Measurements from ENCODE around the gene FNDC1.

FNDC1 gene

GRCh38 chr6:159169557-159170332 is 545 bp downstream of the FNDC1 start:
- H3K27me3 ChIP-seq = peaks cover 65 to 89% (median 82%) of the 10 kb centered on the region in 11 experiments
- no peaks in the 10 kb centered on the region for H3K9me3 ChIP-seq (replicated peaks in 1 of 11)
- H3K4me3 ChIP-seq = peak overlapping the region; percentile 51 to 71 (median 60)
- H3K4me2 ChIP-seq = peak overlapping the region; percentile 85 to 98 (median 91)
- H3K4me1 ChIP-seq = peaks cover 18 to 30% (median 24%) of the 10 kb centered on the region in 10 experiments; a peak in 19 of 20 replicates
- no peaks in the 10 kb centered on the region for H3K36me3 ChIP-seq
- H3K9ac ChIP-seq = peak overlapping the region in 9 of 11 experiments; percentile 26 to 67 (median 48); a peak in 14 of 22 replicates
- peaks cover 0 to 32% (median 11%) of the 10 kb centered on the region in 11 experiments; a peak in 15 of 22 replicates for H4K20me1 ChIP-seq
- no peak overlapping the region for H3K27ac ChIP-seq
- TF ChIP-seq Cebpa-rat (IDR thresholded peaks at IDR 0.05) = no peak

GRCh38 chr6:159170333-159170672 is 1.1 kb downstream of the FNDC1 start:
- Histone ChIP-seq H3K4me1 (peaks cover 18 to 30% (median 24%) of the 10 kb centered on the region in 10 experiments; a peak in 19 of 20 replicates), H3K27ac (no peak overlapping the region), H3K9ac (peak overlapping the region in 2 of 11 experiments; percentile 57 to 58; a peak in 1 of 22 replicates), H3K36me3 (no peaks in the 10 kb centered on the region), H3K4me3 (peak overlapping the region in 8 of 10 experiments; percentile 57 to 71 (median 60); a peak in 16 of 20 replicates), H3K9me3 (replicated peaks in 1 of 11) (no peaks in the 10 kb centered on the region), H3K27me3 (peaks cover 65 to 89% (median 83%) of the 10 kb centered on the region in 11 experiments), H4K20me1 (peaks cover 0 to 32% (median 11%) of the 10 kb centered on the region in 11 experiments; a peak in 15 of 22 replicates), H3K4me2 (peak overlapping the region; percentile 85 to 98 (median 91))
- no peak for TF ChIP-seq Cebpa-rat (IDR thresholded peaks at IDR 0.05)

- Histone ChIP-seq H3K27me3 (peaks cover 65 to 85% (median 80%) of the 10 kb centered on the region in 11 experiments), H3K4me3 (no peak overlapping the region), H3K4me2 (peak overlapping the region in 1 of 11 experiments; percentile 8; a peak in 1 of 22 replicates), H4K20me1 (peaks cover 0 to 32% (median 11%) of the 10 kb centered on the region in 11 experiments; a peak in 15 of 22 replicates), H3K9me3 (replicated peaks in 1 of 11) (no peaks in the 10 kb centered on the region), H3K36me3 (no peaks in the 10 kb centered on the region), H3K4me1 (peaks cover 15 to 29% (median 24%) of the 10 kb centered on the region in 10 experiments; a peak in 19 of 20 replicates), H3K27ac (no peak overlapping the region), H3K9ac (no peak overlapping the region)
- TF ChIP-seq Cebpa-rat (IDR thresholded peaks at IDR 0.05) = no peak
Measured at GRCh38 chr6:159170999-159171712, 2.0 kb downstream of the FNDC1 start.

DNA sequence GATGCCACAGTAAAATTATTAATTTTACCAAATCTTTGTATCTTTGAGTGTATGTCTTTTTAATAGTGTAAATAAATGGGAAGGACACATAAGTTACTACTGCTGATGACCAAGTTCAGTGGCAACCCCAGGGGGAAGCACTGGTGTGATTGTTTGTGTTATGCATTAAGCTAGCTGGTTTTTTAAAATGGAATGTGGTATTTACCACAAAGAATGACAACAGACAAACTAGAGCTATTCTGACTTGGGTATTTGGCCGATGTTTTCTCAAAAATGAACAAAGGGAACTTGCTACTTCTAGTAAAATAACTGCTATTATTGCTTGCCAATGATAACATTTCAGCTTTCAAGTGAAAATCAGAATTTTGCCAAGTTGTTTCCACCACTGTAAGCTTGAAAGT is 2.9 kb downstream of the FNDC1 start:
- Histone ChIP-seq H3K4me1 (peaks cover 10 to 21% (median 19%) of the 10 kb centered on the region in 10 experiments; a peak in 19 of 20 replicates), H4K20me1 (peaks cover 0 to 32% (median 11%) of the 10 kb centered on the region in 11 experiments; a peak in 15 of 22 replicates), H3K36me3 (no peaks in the 10 kb centered on the region), H3K9ac (no peak overlapping the region), H3K27me3 (peaks cover 57 to 75% (median 72%) of the 10 kb centered on the region in 11 experiments), H3K4me3 (no peak overlapping the region), H3K4me2 (no peak overlapping the region), H3K9me3 (replicated peaks in 1 of 11) (no peaks in the 10 kb centered on the region), H3K27ac (no peak overlapping the region)
- no peak for TF ChIP-seq Cebpa-rat (IDR thresholded peaks at IDR 0.05)

DNA sequence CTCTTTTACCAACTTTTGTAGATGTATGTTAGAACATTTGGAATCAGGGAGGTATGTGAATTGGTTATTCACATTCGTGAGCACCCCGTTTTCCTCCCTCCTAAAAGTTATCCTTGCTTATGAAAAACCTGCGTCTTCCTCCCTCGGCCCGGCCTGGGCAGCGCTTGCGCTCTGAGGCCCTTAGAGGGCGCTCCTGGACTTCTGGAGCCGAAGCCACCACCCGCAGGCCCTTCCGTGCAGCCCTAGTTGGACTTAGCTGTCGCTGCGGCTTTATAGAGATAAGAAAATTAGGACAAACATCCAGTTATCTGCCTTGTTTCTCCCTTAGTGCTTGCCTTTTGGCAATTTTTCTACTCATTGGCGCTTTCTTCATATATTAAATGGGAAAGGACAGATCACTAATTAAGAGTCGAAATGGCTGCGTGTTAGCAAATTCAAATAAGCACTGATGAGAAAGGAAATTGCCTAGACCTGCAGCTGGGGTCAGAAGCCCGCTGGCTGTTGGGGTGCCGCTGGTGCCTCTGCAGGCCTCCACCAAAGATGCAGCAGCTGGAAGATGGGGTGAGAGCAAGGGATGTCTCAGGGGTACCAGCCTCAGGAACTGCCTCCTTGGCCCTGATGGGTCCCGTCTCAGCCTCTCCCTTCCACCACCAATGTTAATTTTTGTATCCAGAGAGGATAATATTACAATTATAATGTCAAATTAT is 5.2 kb downstream of the FNDC1 start:
- Histone ChIP-seq H3K27me3 (peaks cover 33 to 52% (median 49%) of the 10 kb centered on the region in 11 experiments), H3K4me1 (peaks cover 8 to 14% (median 9%) of the 10 kb centered on the region in 10 experiments; a peak in 17 of 20 replicates), H4K20me1 (peaks cover 0 to 20% (median 11%) of the 10 kb centered on the region in 11 experiments; a peak in 15 of 22 replicates), H3K9me3 (replicated peaks in 1 of 11) (no peaks in the 10 kb centered on the region), H3K36me3 (no peaks in the 10 kb centered on the region), H3K27ac (no peak overlapping the region), H3K9ac (no peak overlapping the region), H3K4me3 (no peak overlapping the region), H3K4me2 (peak overlapping the region in 2 of 11 experiments; percentile 30 to 48; a peak in 3 of 22 replicates)
- no peak for TF ChIP-seq Cebpa-rat (IDR thresholded peaks at IDR 0.05)

- H3K9ac ChIP-seq = no peak overlapping the region
- no peak overlapping the region for H3K4me2 ChIP-seq
- H4K20me1 ChIP-seq = no peaks in the 10 kb centered on the region
- no peak for TF ChIP-seq Cebpa-rat (IDR thresholded peaks at IDR 0.05)
- H3K4me1 ChIP-seq = peaks cover 0 to 9% (median 0%) of the 10 kb centered on the region in 10 experiments; a peak in 4 of 20 replicates
- no peaks in the 10 kb centered on the region for H3K9me3 ChIP-seq (replicated peaks in 1 of 11)
- no peak overlapping the region for H3K4me3 ChIP-seq
- no peaks in the 10 kb centered on the region for H3K36me3 ChIP-seq
- peaks cover 8 to 27% (median 24%) of the 10 kb centered on the region in 11 experiments for H3K27me3 ChIP-seq
- H3K27ac ChIP-seq = no peak overlapping the region
Measured at GRCh38 chr6:159176913-159177312, 7.7 kb downstream of the FNDC1 start.

GRCh38 chr6:159178847-159179246 is 9.6 kb downstream of the FNDC1 start:
- Histone ChIP-seq H3K9me3 (replicated peaks in 1 of 11) (no peaks in the 10 kb centered on the region), H3K4me2 (no peak overlapping the region), H3K27ac (no peak overlapping the region), H3K9ac (no peak overlapping the region), H3K27me3 (peaks cover 0 to 8% (median 5%) of the 10 kb centered on the region in 11 experiments; a peak in 7 of 22 replicates), H3K4me3 (no peak overlapping the region), H3K36me3 (no peaks in the 10 kb centered on the region), H3K4me1 (peaks cover 0 to 14% (median 0%) of the 10 kb centered on the region in 10 experiments; a peak in 4 of 20 replicates), H4K20me1 (no peaks in the 10 kb centered on the region)
- no peak for TF ChIP-seq Cebpa-rat (IDR thresholded peaks at IDR 0.05)

DNA sequence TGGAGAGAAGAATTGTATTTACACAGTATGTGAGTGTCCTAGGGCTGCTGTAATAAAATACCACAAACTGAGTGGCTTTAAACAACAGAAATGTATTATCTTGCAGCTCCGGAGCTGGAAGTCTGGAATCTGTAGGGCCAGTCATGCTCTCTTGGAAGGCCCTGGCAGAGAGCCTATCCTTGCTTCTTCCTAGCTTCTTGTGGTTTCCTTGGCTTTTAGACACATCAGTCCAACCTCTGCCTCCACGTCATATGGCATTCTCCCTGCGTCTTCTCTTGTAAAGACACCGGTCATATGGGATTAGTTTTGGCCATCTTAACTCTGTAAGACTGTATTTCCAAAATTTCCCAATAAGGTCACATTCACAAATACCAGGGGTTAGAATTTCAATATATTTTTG is 10.8 kb downstream of the FNDC1 start:
- Histone ChIP-seq H3K4me2 (no peak overlapping the region), H3K4me3 (no peak overlapping the region), H3K36me3 (no peaks in the 10 kb centered on the region), H3K9ac (no peak overlapping the region), H4K20me1 (no peaks in the 10 kb centered on the region), H3K27ac (no peak overlapping the region), H3K9me3 (replicated peaks in 1 of 11) (0 out of 22 replicates have a peak, but pooled peaks cover 0 to under 1% (median 0%) of the 10 kb centered on the region in 11 experiments), H3K27me3 (no peaks in the 10 kb centered on the region), H3K4me1 (peaks cover 0 to 14% (median 0%) of the 10 kb centered on the region in 10 experiments; a peak in 4 of 20 replicates)
- TF ChIP-seq Cebpa-rat (IDR thresholded peaks at IDR 0.05) = no peak

Data from BLaER1 treated with 17β-estradiol and CSF1 and Interleukin-3, amounts not matched to agents 10 nM and 100 nM (cell line).